Sigmoid colon (tissue), 4 donors: ENCODE data around the gene RBM39.

Source experiments
- CTCF ChIP-seq, 4 experiments: fragments of 450-650 bp in 3 of 4; fragments of 200-600 bp in 1 of 4; IDR thresholded peaks; one replicate each; pipeline ENCODE4 v1.5.1; 2016 to 2019; ENCODE audit warnings: antibody characterized with exemption in 4 of 4, mild to moderate bottlenecking in 3 of 4, moderate library complexity in 2 of 4
- POLR2A ChIP-seq, 2 donors: fragments of 450-650 bp; IDR thresholded peaks; one replicate each; pipeline ENCODE4 v1.6.1; 2016; ENCODE audit warnings: antibody characterized with exemption in 2 of 2, mild to moderate bottlenecking in 2 of 2, moderate library complexity in 2 of 2
- POLR2AphosphoS5 ChIP-seq, 4 donors: sonication (generic); formaldehyde crosslinking; IDR thresholded peaks; one replicate each; pipeline ENCODE4 v1.6.1; 2017; ENCODE audit warnings: antibody characterized with exemption in 4 of 4

- TF ChIP-seq CTCF (IDR thresholded peaks at IDR 0.05) (no peak), POLR2A (IDR thresholded peaks at IDR 0.05) (no peak), POLR2AphosphoS5 (IDR thresholded peaks at IDR 0.05) (no peak)
These were observed 68.2 kb downstream of the RBM39 start for GRCh38 chr20:35673884-35674283.
